HepG2 (cell line): ENCODE data around the gene MAPK1. TPM values are rescaled to one million over a fixed set of nuclear protein-coding genes. Genes with fewer than 3 reads are reported as not detected.

Source experiments
- ATAC-seq: fragments of 200-7000 bp; cut with Tn5 transposase; 3 replicates; pipeline ENCODE4 v1.9.1; 2020; ENCODE audit warnings: mild to moderate bottlenecking, moderate library complexity
- BruUV-seq: library from RNA; stranded (reverse); fragments of 400-500 nt; replicated peaks from 2 replicates; lab custom pipeline; 2021; lab: Mats Ljungman, UMichigan
- CTCF ChIA-PET: fragments of 300-600 bp; formaldehyde crosslinking; extraction: SDS; loops from one replicate; lab custom pipeline; 2021; ENCODE audit warnings: low total read pairs, inconsistent platforms, low intra/inter-chr PET ratio; lab: Yijun Ruan, JAX
- POLR2A ChIA-PET: fragments of 350-600 bp; sonication (Branson Sonifier 250); formaldehyde crosslinking; loops from one replicate; lab custom pipeline; 2020; ENCODE audit warnings: antibody characterized with exemption, inconsistent platforms; lab: Yijun Ruan, JAX
- DNase-seq: peaks from one replicate; pipeline ENCODE4 v3.0.0-alpha.2; 2015; ENCODE audit warnings: low spot score
- FAIRE-seq: peaks from 3 replicates; lab custom pipeline; 2011; peaks lifted over from hg19 to GRCh38; lab: Jason Lieb, UNC
- H2AFZ ChIP-seq: one replicate; pipeline ENCODE4 v1.6.1; 2011; ENCODE audit warnings: low read length, inconsistent platforms
- H3K27ac ChIP-seq: fragments of 300-600 bp; 3 replicates; pipeline ENCODE4 v1.8.0; 2011; ENCODE audit warnings: mixed run types, mild to moderate bottlenecking, mixed read lengths, low read length, inconsistent platforms; ENCODE audit not compliant: insufficient read depth; ENCODE audit errors: extremely low read length
- H3K27me3 ChIP-seq, 2 experiments: fragments of 200-600 bp in 1 of 2; 2 replicates in 1 of 2; 3 replicates in 1 of 2; pipeline versions ENCODE4 v1.6.0 to v1.8.0; 2011; ENCODE audit warnings: low read length in 2 of 2, mild to moderate bottlenecking in 2 of 2, moderate library complexity in 2 of 2, inconsistent platforms in 1 of 2; ENCODE audit not compliant: insufficient read depth in 2 of 2, control insufficient read depth in 1 of 2
- H3K36me3 ChIP-seq, 2 experiments: fragments of 200-600 bp in 1 of 2; replicated peaks in 1 of 2; 2 replicates in 1 of 2; 3 replicates in 1 of 2; pipeline versions ENCODE4 v1.5.1 to v1.8.0; 2011; ENCODE audit warnings: low read length in 2 of 2, inconsistent platforms in 1 of 2; ENCODE audit not compliant: insufficient read depth in 2 of 2, control insufficient read depth in 1 of 2
- H3K4me1 ChIP-seq: 2 replicates; pipeline ENCODE4 v1.5.1; 2012; ENCODE audit warnings: low read length, inconsistent platforms; ENCODE audit not compliant: insufficient read depth
- H3K4me2 ChIP-seq: 2 replicates; pipeline ENCODE4 v1.6.0; 2011; ENCODE audit warnings: low read depth, low read length, inconsistent platforms
- H3K4me3 ChIP-seq, 3 experiments: fragments of 200-600 bp in 1 of 3; sonication (generic), shearing (Covaris generic) in 1 of 3; replicated peaks in 1 of 3; 2 replicates each; pipeline ENCODE4 v1.5.1; 2011 to 2016; ENCODE audit warnings: low read length in 3 of 3, inconsistent platforms in 2 of 3, low read depth in 2 of 3, mild to moderate bottlenecking in 2 of 3, control low read depth in 1 of 3, mixed read lengths in 1 of 3; ENCODE audit not compliant: insufficient read depth in 1 of 3
- H3K79me2 ChIP-seq: one replicate; pipeline ENCODE4 v1.6.1; 2011; ENCODE audit warnings: low read length, inconsistent platforms; ENCODE audit not compliant: insufficient read depth
- H3K9ac ChIP-seq: 2 replicates; pipeline ENCODE4 v1.6.0; 2011; ENCODE audit warnings: mild to moderate bottlenecking, low read depth, low read length, inconsistent platforms; ENCODE audit not compliant: insufficient read depth
- H3K9me3 ChIP-seq: 2 replicates; pipeline ENCODE4 v1.5.1; 2012; ENCODE audit warnings: mild to moderate bottlenecking, low read length
- H4K20me1 ChIP-seq: 2 replicates; pipeline ENCODE4 v1.6.0; 2011; ENCODE audit warnings: inconsistent platforms, mild to moderate bottlenecking, low read length, moderate library complexity; ENCODE audit not compliant: insufficient read depth
- IRF1 ChIP-seq: sonication (generic); formaldehyde crosslinking; IDR thresholded peaks from 2 replicates; pipeline ENCODE4 v1.4.0; 2020; ENCODE audit warnings: low read depth, mild to moderate bottlenecking, missing genetic modification reagents
- KAT7 ChIP-seq: IDR thresholded peaks from 2 replicates; pipeline ENCODE4 v1.6.1; 2018; ENCODE audit warnings: borderline replicate concordance, missing compliant biosample characterization
- NFKBIZ ChIP-seq: IDR thresholded peaks from 2 replicates; pipeline ENCODE4 v1.6.1; 2018; ENCODE audit warnings: missing genetic modification reagents, missing compliant biosample characterization
- NFYC ChIP-seq: IDR thresholded peaks from 2 replicates; pipeline ENCODE4 v1.6.1; 2016; ENCODE audit warnings: missing genetic modification reagents, missing compliant biosample characterization
- PAF1 ChIP-seq: IDR thresholded peaks from 2 replicates; pipeline ENCODE4 v1.6.1; 2016; ENCODE audit warnings: missing genetic modification reagents, missing compliant biosample characterization
- PHF20 ChIP-seq: sonication (generic); formaldehyde crosslinking; IDR thresholded peaks from 2 replicates; pipeline ENCODE4 v1.5.0; 2020; ENCODE audit warnings: mild to moderate bottlenecking, missing genetic modification reagents
- SRF ChIP-seq: IDR thresholded peaks from 2 replicates; pipeline ENCODE4 v1.6.1; 2011; ENCODE audit warnings: mild to moderate bottlenecking, low read depth, low read length, moderate library complexity
- ZFY ChIP-seq: sonication (generic); formaldehyde crosslinking; IDR thresholded peaks from 2 replicates; pipeline ENCODE4 v1.4.0; 2020; ENCODE audit warnings: missing genetic modification reagents
- ZNF3 ChIP-seq: IDR thresholded peaks from 2 replicates; pipeline ENCODE4 v1.7.0; 2017; ENCODE audit warnings: inconsistent platforms
- ZNF343 ChIP-seq: sonication (generic); formaldehyde crosslinking; IDR thresholded peaks from 2 replicates; pipeline ENCODE4 v1.4.0; 2020; ENCODE audit warnings: mild to moderate bottlenecking, missing genetic modification reagents
- ZNF749 ChIP-seq: sonication (generic); formaldehyde crosslinking; IDR thresholded peaks from 2 replicates; pipeline ENCODE4 v1.8.0; 2022; ENCODE audit warnings: mild to moderate bottlenecking, missing genetic modification reagents, moderate library complexity, borderline replicate concordance
- WGBS: methylation state at CpG from one replicate; pipeline ENCODE4 v1.1.6; 2017; ENCODE audit warnings: low lambda C conversion rate; 5-methylcytosine and 5-hydroxymethylcytosine counted together
- in situ Hi-C: cut with HindIII; loops from 2 replicates; pipeline ENCODE4 v1.10.0; 2017; ENCODE audit warnings: low pct_unique_long_range_greater_than_20kb; ENCODE audit not compliant: extremely low pct_ligation_motif_present
- intact Hi-C: fragments of 100-400 bp; cut with micrococcal nuclease; formaldehyde crosslinking; loops from one replicate; pipeline ENCODE4 v1.10.0; 2022; ENCODE audit not compliant: unreplicated experiment
- polyA plus RNA-seq, 8 experiments: library from polyadenylated mRNA; depleted of rRNA in 3 of 8; stranded (reverse) in 7 of 8; unstranded in 1 of 8; fragments of >200 nt; fragmentation: Illumina TruSeq in 4 of 8; extraction: Trizol in 4 of 8; gene quantifications; 2 replicates each; pipeline versions ENCODE4 v1.2.1 to v1.2.3, GENCODE V29; 2011 to 2016; ENCODE audit warnings: low read depth in 4 of 8, missing spikeins in 1 of 8, mixed read lengths in 1 of 8; ENCODE audit not compliant: insufficient read depth in 1 of 8
- total RNA-seq, 5 experiments: library from RNA; depleted of rRNA; stranded (reverse); fragments of >200 nt; fragmentation: Illumina TruSeq; extraction: Trizol; gene quantifications; 2 replicates each; pipeline ENCODE4 v1.2.3, GENCODE V29; 2016; ENCODE audit warnings: low read depth in 1 of 5
- TF ChIP-seq, protein P1 (sequence below): sonication (generic); formaldehyde crosslinking; IDR thresholded peaks from 2 replicates; pipeline ENCODE4 v1.5.1; 2020; ENCODE audit warnings: missing genetic modification reagents, mild to moderate bottlenecking, borderline replicate concordance
- TF ChIP-seq, protein P2 (sequence below): sonication (generic); formaldehyde crosslinking; IDR thresholded peaks from 2 replicates; pipeline ENCODE4 v1.8.1; 2023; ENCODE audit warnings: mild to moderate bottlenecking, missing genetic modification reagents, borderline replicate concordance
- TF ChIP-seq, protein P3 (sequence below): IDR thresholded peaks from 2 replicates; pipeline ENCODE4 v1.6.1; 2016; ENCODE audit warnings: missing compliant biosample characterization, missing genetic modification reagents, borderline replicate concordance
- TF ChIP-seq, protein P4 (sequence below): IDR thresholded peaks from 2 replicates; pipeline ENCODE4 v1.6.1; 2016; ENCODE audit warnings: mild to moderate bottlenecking, missing biosample characterization, missing genetic modification reagents

Gene MAPK1
- total and polyA plus RNA-seq, 2 of the 13 experiments (the other 11 are each of a cell fraction or from before 2014, with no cell fraction given), result 107 to 114 TPM

DNA sequence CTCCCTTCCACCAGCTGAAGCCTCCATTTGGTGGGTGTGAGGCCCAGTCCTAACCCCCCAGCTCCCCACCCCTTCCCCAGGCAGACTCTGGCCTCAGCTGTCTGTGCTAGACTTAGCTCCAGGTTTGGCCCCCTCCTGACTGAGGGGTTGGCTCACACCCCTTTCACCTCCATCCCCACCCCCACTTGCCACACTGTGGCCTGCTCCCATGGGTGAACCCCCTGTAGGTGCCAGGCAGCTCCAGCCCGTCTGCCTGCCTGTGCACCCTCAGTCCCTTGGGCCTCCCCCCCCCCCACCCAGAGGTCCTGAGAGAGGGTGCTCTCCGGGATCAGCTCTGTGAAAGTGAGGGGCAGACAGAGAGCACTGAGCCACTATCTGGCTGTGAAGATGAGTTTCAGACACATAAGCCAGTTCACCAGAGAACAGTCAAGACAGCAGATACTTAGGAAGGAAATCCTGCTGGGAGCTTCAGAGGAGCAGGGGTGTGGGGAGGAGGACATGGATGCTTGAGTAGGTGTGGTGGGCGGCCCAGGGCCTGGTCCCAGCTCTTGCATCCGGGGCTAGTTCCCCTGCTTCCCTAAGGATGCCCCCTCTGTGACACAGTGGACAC is 49.0 kb upstream of the MAPK1 start:
- FAIRE-seq (no peak), ATAC-seq (peak; percentile 8), DNase-seq (no peak)
- no peak overlapping the region for H3K4me2 ChIP-seq
- peaks cover 14% of the 10 kb centered on the region for H3K4me1 ChIP-seq
- no peak overlapping the region for H3K4me3 ChIP-seq
- POLR2A ChIA-PET, result no interaction called here
- CTCF ChIA-PET, result no interaction called here
- no peak for TF ChIP-seq IRF1 (CRISPR knock-in tag)
- TF ChIP-seq ZNF749 (CRISPR knock-in tag), result no peak
- TF ChIP-seq, protein P1, sequence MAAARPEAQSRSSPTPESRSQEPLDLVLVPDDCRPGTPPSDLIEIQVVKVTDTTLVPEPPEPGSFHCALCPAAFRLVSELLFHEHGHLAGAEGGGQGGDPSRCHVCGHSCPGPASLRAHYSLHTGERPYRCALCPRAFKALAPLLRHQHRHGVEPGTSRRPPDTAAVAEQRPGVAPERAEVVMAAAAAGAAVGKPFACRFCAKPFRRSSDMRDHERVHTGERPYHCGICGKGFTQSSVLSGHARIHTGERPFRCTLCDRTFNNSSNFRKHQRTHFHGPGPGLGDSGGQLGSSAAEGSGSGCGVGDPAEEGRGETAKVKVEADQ (CRISPR knock-in tag), result no peak
- no peaks in the 10 kb centered on the region for H4K20me1 ChIP-seq
- no peaks in the 10 kb centered on the region for H3K27me3 ChIP-seq
- H3K36me3 ChIP-seq, result no peaks in the 10 kb centered on the region
- in situ Hi-C loops, result no loop called here
- intact Hi-C loops, result no loop called here
- no peak overlapping the region for H3K9ac ChIP-seq
- 60% methylated on average over 3 of the region's 4 CpGs for WGBS
- no peak overlapping the region for H3K27ac ChIP-seq
- H2AFZ ChIP-seq, result no peak overlapping the region
- no peaks in the 10 kb centered on the region for H3K79me2 ChIP-seq
- BruUV-seq, result no TSS peak
- H3K9me3 ChIP-seq, result no peaks in the 10 kb centered on the region

DNA sequence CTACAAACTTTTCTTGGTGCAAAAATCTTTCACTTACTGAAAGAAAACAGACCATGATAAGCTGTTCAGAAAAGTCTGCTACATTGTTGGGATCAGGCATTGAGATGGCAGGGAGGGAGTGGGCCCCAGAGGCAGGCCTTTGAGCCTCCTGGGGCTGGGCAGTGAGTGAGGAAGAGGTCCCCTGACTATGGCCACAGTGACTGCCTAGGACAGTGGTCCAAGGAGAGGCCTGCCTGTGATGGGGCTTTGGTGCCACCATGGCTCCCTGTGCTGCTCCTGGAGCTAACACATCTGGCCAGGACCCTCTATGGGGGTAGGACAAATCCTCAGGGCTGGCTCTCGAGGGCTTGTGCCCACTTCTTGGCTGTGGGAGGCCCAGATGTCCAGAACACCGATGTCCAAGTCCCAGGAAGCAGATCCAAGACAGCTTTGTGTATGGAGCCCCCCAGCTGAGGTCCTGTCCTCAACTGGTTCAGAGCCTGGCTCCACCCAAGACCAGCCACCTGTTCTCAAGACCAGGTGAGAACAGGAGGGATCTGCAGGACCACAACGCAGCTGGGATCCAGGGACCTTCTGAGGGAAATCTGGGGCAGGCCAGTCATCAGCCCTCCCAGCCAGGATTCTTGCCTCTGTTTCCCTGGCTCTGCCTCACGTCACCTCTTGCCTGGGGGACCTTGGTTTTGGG is 48.3 kb upstream of the MAPK1 start:
- ATAC-seq, result peak; percentile 8; the same call in 1 of the 3 replicates
- no TSS peak for BruUV-seq
- CTCF ChIA-PET, result no interaction called here
- no peak for TF ChIP-seq NFKBIZ (CRISPR knock-in tag)
- no peak for TF ChIP-seq PHF20
- TF ChIP-seq KAT7 (CRISPR knock-in tag), result no peak
- TF ChIP-seq ZFY (CRISPR knock-in tag), result no peak
- TF ChIP-seq, protein P2, sequence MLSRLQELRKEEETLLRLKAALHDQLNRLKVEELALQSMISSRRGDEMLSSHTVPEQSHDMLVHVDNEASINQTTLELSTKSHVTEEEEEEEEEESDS (CRISPR knock-in tag), result no peak
- TF ChIP-seq, protein P3, sequence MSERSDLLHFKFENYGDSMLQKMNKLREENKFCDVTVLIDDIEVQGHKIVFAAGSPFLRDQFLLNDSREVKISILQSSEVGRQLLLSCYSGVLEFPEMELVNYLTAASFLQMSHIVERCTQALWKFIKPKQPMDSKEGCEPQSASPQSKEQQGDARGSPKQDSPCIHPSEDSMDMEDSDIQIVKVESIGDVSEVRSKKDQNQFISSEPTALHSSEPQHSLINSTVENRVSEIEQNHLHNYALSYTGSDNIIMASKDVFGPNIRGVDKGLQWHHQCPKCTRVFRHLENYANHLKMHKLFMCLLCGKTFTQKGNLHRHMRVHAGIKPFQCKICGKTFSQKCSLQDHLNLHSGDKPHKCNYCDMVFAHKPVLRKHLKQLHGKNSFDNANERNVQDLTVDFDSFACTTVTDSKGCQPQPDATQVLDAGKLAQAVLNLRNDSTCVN (CRISPR knock-in tag), result no peak
- no peak for TF ChIP-seq ZNF3
- TF ChIP-seq ZNF343 (CRISPR knock-in tag), result no peak
- TF ChIP-seq, protein P4, sequence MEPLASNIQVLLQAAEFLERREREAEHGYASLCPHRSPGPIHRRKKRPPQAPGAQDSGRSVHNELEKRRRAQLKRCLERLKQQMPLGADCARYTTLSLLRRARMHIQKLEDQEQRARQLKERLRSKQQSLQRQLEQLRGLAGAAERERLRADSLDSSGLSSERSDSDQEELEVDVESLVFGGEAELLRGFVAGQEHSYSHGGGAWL (CRISPR knock-in tag), result no peak
- no peak for TF ChIP-seq SRF
- no peak for TF ChIP-seq PAF1 (CRISPR knock-in tag)
- TF ChIP-seq NFYC, result no peak

More for the DNA sequence above, 48.3 kb upstream of the MAPK1 start:
- FAIRE-seq (no peak), DNase-seq (no peak)
- POLR2A ChIA-PET, result no interaction called here
- Histone ChIP-seq H3K27me3 (no peaks in the 10 kb centered on the region), H4K20me1 (no peaks in the 10 kb centered on the region), H3K4me3 (no peak overlapping the region), H3K79me2 (no peaks in the 10 kb centered on the region), H3K4me1 (peaks cover 14% of the 10 kb centered on the region), H3K9ac (no peak overlapping the region), H3K36me3 (no peaks in the 10 kb centered on the region), H2AFZ (no peak overlapping the region), H3K27ac (no peak overlapping the region), H3K4me2 (no peak overlapping the region), H3K9me3 (no peaks in the 10 kb centered on the region)
- intact Hi-C loops, result no loop called here
- WGBS, result 67% methylated on average over 1 of the region's 4 CpGs
- in situ Hi-C loops, result no loop called here
